GM12891 (cell line): ENCODE measurements around the gene NOTCH1.

Experiments used
- DNase-seq: peaks from one replicate; pipeline ENCODE4 v3.0.0; 2011; ENCODE audit warnings: low spot score; ENCODE audit not compliant: insufficient read length
- FAIRE-seq: peaks from 2 replicates; lab custom pipeline; 2011; peaks lifted over from hg19 to GRCh38; lab: Jason Lieb, UNC
- PAX5 ChIP-seq: IDR thresholded peaks from 2 replicates; pipeline ENCODE4 v1.6.1; 2011; ENCODE audit warnings: low read length, moderate library complexity, mild to moderate bottlenecking; ENCODE audit not compliant: insufficient read depth, severe bottlenecking
- POLR2A ChIP-seq: IDR thresholded peaks from 2 replicates; pipeline ENCODE4 v1.6.1; 2011; ENCODE audit warnings: low read depth, low read length, control low read depth
- POLR2AphosphoS5 ChIP-seq: IDR thresholded peaks from 2 replicates; pipeline ENCODE4 v1.6.1; 2011; ENCODE audit warnings: low read depth, low read length, control low read depth
- POU2F2 ChIP-seq: IDR thresholded peaks from 2 replicates; pipeline ENCODE4 v1.6.1; 2011; ENCODE audit warnings: low read depth, mild to moderate bottlenecking, control low read depth, low read length, moderate library complexity
- SPI1 ChIP-seq: IDR thresholded peaks from 2 replicates; pipeline ENCODE4 v1.6.1; 2011; ENCODE audit warnings: low read depth, low read length, control low read depth
- TAF1 ChIP-seq: IDR thresholded peaks from 2 replicates; pipeline ENCODE4 v1.6.1; 2011; ENCODE audit warnings: low read depth, low read length, control low read depth

Gene NOTCH1

DNA sequence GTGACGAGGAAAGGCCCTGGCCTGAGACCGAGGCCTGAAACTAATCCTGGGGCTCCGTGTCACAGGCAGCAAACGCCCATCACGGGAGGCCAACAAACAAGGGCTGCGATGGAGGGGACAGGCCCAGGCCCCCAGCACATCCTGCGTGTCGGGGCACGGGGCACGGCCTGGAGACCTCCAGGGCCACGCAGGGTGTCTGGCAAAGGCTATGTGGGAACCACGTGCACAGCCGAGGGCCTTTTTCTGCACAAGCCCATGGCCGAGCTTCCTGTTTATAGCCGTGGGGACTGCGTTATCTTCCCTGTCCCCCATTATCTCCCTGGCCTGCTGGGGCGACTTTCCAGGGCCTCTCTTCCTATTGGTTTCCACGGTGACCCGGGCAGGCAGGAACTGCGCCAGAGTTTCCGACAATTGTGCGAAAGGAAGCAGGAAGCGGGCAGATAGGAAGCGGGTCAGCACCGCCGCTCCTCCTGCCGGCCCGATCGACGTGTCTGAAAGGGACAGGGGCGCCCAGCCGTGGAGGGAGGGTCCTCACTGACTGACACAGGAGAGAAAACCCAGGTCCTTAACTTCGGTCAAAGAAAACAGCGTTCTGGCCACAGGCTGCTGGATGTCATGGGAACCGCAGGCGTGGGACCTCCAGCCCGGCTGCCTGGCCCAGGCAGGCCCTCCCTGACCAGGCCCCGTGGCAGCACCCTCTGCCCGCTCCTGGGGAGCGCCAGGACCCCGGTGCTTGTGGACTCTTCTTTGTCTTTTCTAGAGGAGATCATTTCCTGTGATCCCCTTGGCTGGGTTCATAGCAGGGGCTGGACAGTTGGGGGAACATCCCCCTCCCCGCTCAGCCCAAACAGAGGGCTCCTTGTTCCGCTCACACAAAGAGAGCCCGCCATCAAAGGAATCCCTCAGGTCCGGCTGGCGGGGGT, 33.9 kb downstream of the NOTCH1 start:
- no peak for DNase-seq
- TF ChIP-seq POU2F2: no peak
- no peak for TF ChIP-seq SPI1
- no peak for TF ChIP-seq PAX5
- TF ChIP-seq POLR2A: no peak
- TF ChIP-seq POLR2AphosphoS5: no peak
- TF ChIP-seq TAF1: no peak
- no peak for FAIRE-seq

DNA sequence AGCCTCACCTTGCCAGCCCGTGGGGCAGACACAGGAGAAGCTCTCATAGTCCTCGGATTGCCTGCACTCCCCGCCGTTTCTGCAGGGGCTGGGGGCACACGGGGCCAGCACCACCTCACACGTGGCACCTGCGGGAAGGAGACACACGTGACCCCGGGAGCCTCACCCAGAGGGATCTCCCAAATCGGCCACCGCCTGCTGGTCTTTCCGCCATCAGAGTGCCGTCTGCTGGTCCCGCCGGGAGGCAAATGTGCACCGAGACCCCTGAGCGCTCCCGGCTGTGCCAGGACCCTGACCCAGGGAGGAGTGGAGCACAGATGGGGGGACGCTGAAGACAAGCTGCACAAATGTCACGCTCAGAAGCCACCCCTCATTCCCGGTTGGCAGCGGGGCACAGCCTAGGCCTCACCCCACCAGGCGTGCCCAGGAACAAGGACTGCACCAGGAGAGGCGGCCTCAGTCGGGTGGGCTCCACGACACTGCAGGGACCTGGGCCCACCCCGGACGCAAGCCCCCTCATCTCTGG, 34.6 kb downstream of the NOTCH1 start:
- DNase-seq (no peak), FAIRE-seq (no peak)
- TF ChIP-seq PAX5 (no peak), POLR2A (no peak), TAF1 (no peak), POU2F2 (no peak), POLR2AphosphoS5 (no peak), SPI1 (no peak)

DNA sequence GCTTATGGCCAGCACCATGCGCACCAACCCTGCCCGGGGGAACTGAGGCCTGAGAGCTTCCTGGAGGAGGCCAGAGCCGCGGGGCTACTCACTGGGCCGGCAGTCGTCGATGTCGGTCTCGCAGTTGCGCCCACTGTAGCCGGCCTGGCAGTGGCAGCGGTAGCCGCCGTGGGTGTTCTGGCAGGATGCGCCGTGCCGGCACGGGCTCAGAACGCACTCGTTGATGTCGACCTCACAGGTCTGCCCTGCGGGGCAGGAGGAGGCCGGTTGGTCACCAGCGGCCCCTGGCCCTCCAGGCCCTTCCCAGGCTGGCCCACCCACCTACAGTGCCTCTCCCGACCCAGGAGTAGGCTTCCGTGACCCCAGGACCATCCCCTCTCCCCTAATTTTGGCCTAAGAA, 35.3 kb downstream of the NOTCH1 start:
- FAIRE-seq (no peak), DNase-seq (no peak)
- TF ChIP-seq POU2F2: no peak
- TF ChIP-seq SPI1: no peak
- no peak for TF ChIP-seq TAF1
- no peak for TF ChIP-seq POLR2A
- no peak for TF ChIP-seq PAX5
- TF ChIP-seq POLR2AphosphoS5: no peak

DNA sequence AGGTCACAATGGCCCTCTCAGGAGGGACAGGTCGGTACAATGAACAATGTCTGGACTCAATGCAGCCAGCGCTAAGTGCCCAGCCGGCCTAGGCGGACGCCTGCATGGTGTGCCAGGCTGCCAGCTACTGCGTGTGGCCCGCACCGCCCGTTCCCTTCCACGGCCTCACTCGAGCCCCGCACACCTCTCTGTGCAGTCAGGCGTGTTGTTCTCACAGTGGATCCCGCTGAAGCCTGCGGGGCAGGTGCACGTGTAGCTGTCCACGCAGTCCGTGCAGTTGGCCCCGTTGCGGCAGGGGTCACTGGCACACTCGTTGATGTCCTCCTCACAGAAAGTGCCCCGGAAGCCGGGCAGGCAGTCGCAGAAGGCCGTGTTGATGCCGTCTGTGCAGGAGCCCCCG, 36.3 kb downstream of the NOTCH1 start:
- TF ChIP-seq PAX5 (no peak), TAF1 (no peak), SPI1 (no peak), POLR2A (no peak), POU2F2 (no peak), POLR2AphosphoS5 (no peak)
- FAIRE-seq (no peak), DNase-seq (no peak)

DNA sequence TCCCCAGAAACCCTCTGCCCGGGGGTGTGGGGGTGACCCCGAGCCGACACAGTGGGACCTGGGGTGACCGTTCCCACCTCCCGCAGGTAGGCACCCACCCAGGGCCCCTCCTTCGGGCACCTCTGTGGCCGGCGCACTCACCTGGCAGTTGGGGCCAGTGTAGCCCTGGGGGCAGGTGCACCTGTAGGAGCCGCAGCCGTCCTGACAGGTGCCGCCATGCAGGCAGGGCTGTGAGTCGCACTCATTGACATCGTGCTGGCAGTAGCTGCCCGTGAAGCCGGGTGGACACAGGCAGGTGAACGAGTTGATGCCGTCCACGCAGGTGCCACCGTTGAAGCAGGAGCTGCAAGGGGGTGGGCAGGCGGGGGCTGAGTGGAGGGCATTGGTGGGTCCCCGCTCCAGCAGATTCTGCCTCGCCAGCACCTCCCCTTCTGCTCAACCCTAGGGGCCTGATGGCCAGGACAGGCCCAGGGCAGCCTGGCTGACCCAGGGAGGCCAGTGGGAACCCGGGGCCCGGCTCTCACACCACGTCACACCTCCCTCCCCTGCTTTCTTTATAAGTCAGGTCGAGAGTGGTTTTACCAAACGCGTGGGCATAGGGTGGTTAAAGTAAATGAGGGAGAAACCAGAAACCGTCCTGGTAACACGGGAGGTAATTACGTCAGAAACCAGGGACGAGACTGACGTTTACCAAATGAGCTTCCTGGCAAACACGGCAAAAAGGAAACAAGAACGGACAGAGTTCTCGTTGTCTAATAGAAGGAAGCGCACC, 36.9 kb downstream of the NOTCH1 start:
- no peak for TF ChIP-seq POLR2AphosphoS5
- no peak for TF ChIP-seq POLR2A
- TF ChIP-seq POU2F2: no peak
- no peak for TF ChIP-seq PAX5
- no peak for TF ChIP-seq SPI1
- no peak for TF ChIP-seq TAF1
- FAIRE-seq: no peak

DNA sequence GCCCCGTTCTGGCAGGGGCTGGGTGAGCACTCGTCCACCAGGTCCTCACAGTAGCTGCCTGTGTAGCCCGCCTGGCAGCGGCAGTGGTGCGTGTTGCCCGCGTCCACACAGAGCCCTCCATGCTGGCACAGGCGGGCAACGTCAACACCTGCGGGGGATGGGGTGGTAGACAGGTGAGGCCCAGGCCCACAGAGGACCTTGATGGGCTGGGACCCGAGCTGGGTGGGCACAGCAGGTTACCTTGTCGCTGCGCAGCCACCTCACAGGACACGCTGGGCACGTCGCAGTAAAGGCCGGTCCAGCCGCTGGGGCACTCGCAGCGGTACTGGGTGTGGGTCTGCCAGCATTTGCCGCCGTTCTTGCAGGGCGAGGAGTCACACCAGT, 37.9 kb downstream of the NOTCH1 start:
- no peak for TF ChIP-seq SPI1
- TF ChIP-seq POLR2A: no peak
- TF ChIP-seq TAF1: no peak
- TF ChIP-seq POU2F2: no peak
- no peak for TF ChIP-seq PAX5
- no peak for TF ChIP-seq POLR2AphosphoS5
- no peak for DNase-seq
- FAIRE-seq: no peak

More for the DNA sequence above, 36.9 kb downstream of the NOTCH1 start:
- DNase-seq: no peak

DNA sequence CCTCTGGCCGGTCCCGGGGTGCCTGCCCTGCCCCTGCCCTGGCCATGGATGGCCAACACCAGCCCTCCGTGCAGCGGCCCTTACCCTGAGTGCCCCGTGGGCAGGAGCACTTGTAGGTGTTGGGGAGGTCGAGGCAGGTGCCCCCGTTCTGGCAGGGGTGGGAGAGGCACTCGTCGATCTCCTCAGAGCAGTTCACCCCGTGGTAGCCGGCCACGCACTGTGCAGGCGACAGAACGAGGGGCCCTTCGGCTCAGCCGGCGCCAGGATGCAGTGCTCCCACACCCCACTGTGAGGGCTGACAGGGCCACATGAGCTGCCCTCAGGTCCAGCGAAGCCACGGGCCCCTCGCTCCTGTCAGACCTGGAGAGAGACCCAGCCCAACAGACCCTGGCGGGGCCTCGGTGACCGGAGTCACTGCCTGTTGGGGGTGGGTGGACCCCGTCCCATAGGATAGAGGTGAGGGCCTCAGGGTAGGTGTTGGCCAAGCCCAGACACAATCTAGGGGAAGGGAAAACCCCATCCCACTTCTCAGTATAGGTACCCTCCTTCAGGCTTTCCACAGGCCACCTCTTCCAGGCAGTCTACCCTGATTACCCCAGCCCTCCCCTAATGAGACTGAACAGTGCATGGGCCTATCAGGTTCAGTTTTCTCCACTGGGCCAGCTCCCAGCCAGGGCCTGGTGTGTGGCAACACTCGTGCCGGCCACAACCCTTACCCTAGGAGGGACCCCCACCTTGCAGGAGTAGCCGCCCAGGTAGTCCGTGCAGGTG, 38.4 kb downstream of the NOTCH1 start:
- no peak for DNase-seq
- FAIRE-seq: no peak
- TF ChIP-seq SPI1 (no peak), POU2F2 (no peak), TAF1 (no peak), POLR2AphosphoS5 (no peak), POLR2A (no peak), PAX5 (no peak)

DNA sequence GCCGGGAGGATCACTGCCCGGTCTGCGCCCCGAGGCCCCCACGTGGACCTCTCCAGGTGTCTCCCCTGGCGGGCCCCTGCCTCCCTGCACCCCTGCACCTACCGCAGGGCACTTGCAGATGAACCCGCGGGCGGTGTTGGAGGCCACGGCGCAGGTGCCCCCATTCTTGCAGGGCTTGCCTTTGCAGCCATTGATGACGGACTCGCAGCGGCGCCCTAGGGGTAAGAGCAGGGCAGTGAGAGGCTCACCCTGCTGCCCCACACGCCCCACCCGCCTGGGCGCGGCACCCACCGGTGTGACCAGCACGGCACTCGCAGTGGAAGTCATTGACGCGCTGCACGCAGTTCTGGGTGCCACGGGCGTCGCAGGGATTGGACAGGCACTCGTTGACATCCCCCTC, 39.4 kb downstream of the NOTCH1 start:
- TF ChIP-seq TAF1 (no peak), POLR2AphosphoS5 (no peak), POU2F2 (no peak), PAX5 (no peak), SPI1 (no peak), POLR2A (no peak)
- DNase-seq (no peak), FAIRE-seq (no peak)
